OCI-LY7 (cell line): ENCODE data around the gene ZNF43. TPM values are rescaled to one million over a fixed set of nuclear protein-coding genes. Genes with fewer than 3 reads are reported as not detected.
"Not testable (repeated sequence)": the region's sequence is repeated elsewhere in the genome, so short reads cannot be mapped to it uniquely, and the experiment has no call there.

Source experiments
- BruUV-seq: library from RNA; stranded (reverse); fragments of 400-500 nt; replicated peaks from 2 replicates; lab custom pipeline; 2021; lab: Mats Ljungman, UMichigan
- CTCF ChIA-PET: fragments of 300-600 bp; sonication (Branson Sonifier 250); formaldehyde crosslinking; loops from one replicate; lab custom pipeline; 2022; ENCODE audit warnings: antibody characterized with exemption; ENCODE audit not compliant: unreplicated experiment; lab: Charles Lee
- POLR2A ChIA-PET: fragments of 300-600 bp; sonication (Branson Sonifier 250); formaldehyde crosslinking; loops from one replicate; lab custom pipeline; 2022; ENCODE audit warnings: antibody characterized with exemption; lab: Charles Lee
- DNase-seq: peaks from one replicate; pipeline ENCODE4 v3.0.0-alpha.2; 2015; ENCODE audit warnings: low spot score
- H2AFZ ChIP-seq: fragments of 200-600 bp; sonication (generic), shearing (Covaris generic); 2 replicates; pipeline ENCODE4 v1.6.1; 2014; ENCODE audit warnings: mild to moderate bottlenecking, antibody characterized with exemption, low read length, moderate library complexity
- H3K27ac ChIP-seq: fragments of 200-600 bp; sonication (generic); 2 replicates; pipeline ENCODE4 v1.5.1; 2014; ENCODE audit warnings: mixed run types, low read depth, mild to moderate bottlenecking, moderate library complexity, low read length, inconsistent platforms; ENCODE audit not compliant: poor library complexity, severe bottlenecking
- H3K36me3 ChIP-seq: fragments of 200-600 bp; sonication (generic); 2 replicates; pipeline ENCODE4 v1.6.1; 2014; ENCODE audit warnings: mild to moderate bottlenecking, antibody characterized with exemption, low read length, moderate library complexity, mixed read lengths; ENCODE audit not compliant: insufficient read depth
- H3K4me1 ChIP-seq: fragments of 200-600 bp; sonication (generic); 2 replicates; pipeline ENCODE4 v1.5.1; 2014; ENCODE audit warnings: mild to moderate bottlenecking, low read length; ENCODE audit not compliant: insufficient read depth, poor library complexity, severe bottlenecking
- H3K4me2 ChIP-seq: fragments of 200-600 bp; sonication (generic); 2 replicates; pipeline ENCODE4 v1.6.1; 2014; ENCODE audit warnings: mild to moderate bottlenecking, low read length
- H3K4me3 ChIP-seq: fragments of 200-600 bp; sonication (generic); 2 replicates; pipeline ENCODE4 v1.5.1; 2014; ENCODE audit warnings: mild to moderate bottlenecking, low read depth, low read length; ENCODE audit not compliant: poor library complexity, severe bottlenecking
- H3K79me2 ChIP-seq: fragments of 200-600 bp; sonication (generic); 2 replicates; pipeline ENCODE4 v1.6.1; 2016; ENCODE audit warnings: low read depth, mild to moderate bottlenecking, low read length, moderate library complexity, mixed read lengths; ENCODE audit not compliant: insufficient read depth
- H3K9me2 ChIP-seq: fragments of 200-600 bp; sonication (generic); 2 replicates; pipeline ENCODE4 v1.6.1; 2016; ENCODE audit warnings: mild to moderate bottlenecking, low read length, mixed read lengths; ENCODE audit not compliant: insufficient read depth
- H3K9me3 ChIP-seq: fragments of 200-600 bp; sonication (generic); 2 replicates; pipeline ENCODE4 v1.6.1; 2014; ENCODE audit warnings: mild to moderate bottlenecking, mixed run types, low read length, mixed read lengths
- H4K20me1 ChIP-seq: fragments of 200-600 bp; sonication (generic); 2 replicates; pipeline ENCODE4 v1.6.1; 2014; ENCODE audit warnings: mild to moderate bottlenecking, antibody characterized with exemption, low read length, moderate library complexity, mixed read lengths; ENCODE audit not compliant: insufficient read depth
- CTCF ChIP-seq: fragments of 200-600 bp; sonication (generic); conservative IDR thresholded peaks from 2 replicates; pipeline ENCODE4 v1.5.1; 2014; ENCODE audit warnings: mild to moderate bottlenecking, antibody characterized with exemption, low read length, moderate library complexity, mixed read lengths
- EZH2phosphoT487 ChIP-seq: fragments of 200-600 bp; sonication (generic); IDR thresholded peaks from 2 replicates; pipeline ENCODE4 v1.6.1; 2018; ENCODE audit warnings: low read depth, borderline replicate concordance, mild to moderate bottlenecking, mixed run types, antibody characterized with exemption, low read length, moderate library complexity, mixed read lengths
- intact Hi-C: fragments of 100-400 bp; cut with micrococcal nuclease; formaldehyde crosslinking; loops from one replicate; pipeline ENCODE4 v1.10.0; 2022; ENCODE audit not compliant: unreplicated experiment
- total RNA-seq, 2 experiments: library from RNA; depleted of rRNA in 1 of 2; stranded (reverse); fragments of >200 nt in 1 of 2; shearing (Covaris generic) in 1 of 2; gene quantifications; 2 replicates each; pipeline ENCODE4 v1.2.3, GENCODE V29; 2014 to 2022

ZNF43 gene
- total RNA-seq, 2 experiments from 2014 or later = 39.7 to 55.6 TPM

GRCh38 chr19:21877976-21878375, 42.0 kb upstream of the ZNF43 start:
- Histone ChIP-seq H3K27ac (no peak overlapping the region), H3K9me3 (no peaks in the 10 kb centered on the region), H3K4me1 (no peaks in the 10 kb centered on the region), H3K4me2 (no peak overlapping the region), H4K20me1 (no peaks in the 10 kb centered on the region), H3K4me3 (no peak overlapping the region), H3K79me2 (no peaks in the 10 kb centered on the region), H3K36me3 (no peaks in the 10 kb centered on the region), H3K9me2 (no peaks in the 10 kb centered on the region), H2AFZ (no peak overlapping the region)
- BruUV-seq = no TSS peak
- no peak for DNase-seq
- ChIA-PET CTCF (no interaction called here), POLR2A (interaction anchor here (1.0 kb wide), 1 partner anchor 22 kb away, joined by 3 read pairs; no protein-coding TSS in a partner anchor)
- intact Hi-C loops = no loop called here
- TF ChIP-seq CTCF (no peak), EZH2phosphoT487 (no peak)

DNA sequence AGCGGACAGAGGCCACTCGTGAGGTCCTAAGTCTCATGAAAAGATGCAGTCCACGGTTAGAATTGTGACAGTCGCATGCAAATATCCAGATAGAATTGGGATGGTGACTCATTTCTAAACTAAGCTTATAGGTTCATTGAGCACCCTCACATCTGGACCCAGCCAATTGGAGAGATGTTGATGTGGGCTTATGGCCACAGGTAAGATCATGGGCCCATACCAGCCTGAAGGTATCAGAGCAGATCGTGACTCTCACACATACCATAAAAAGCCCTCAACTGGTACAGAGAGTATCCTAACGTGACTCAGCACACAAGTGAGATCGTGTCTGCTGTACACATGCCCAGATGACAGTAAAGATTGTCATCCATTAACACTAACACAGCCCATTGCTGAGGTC, 40.6 kb upstream of the ZNF43 start:
- BruUV-seq, POLR2A ChIA-PET, H3K27ac ChIP-seq, H3K9me3 ChIP-seq, DNase-seq, CTCF ChIA-PET, H3K79me2 ChIP-seq, H3K4me3 ChIP-seq, intact Hi-C loops, H3K4me1 ChIP-seq, H3K4me2 ChIP-seq, H3K9me2 ChIP-seq, H3K36me3 ChIP-seq, H4K20me1 ChIP-seq, H2AFZ ChIP-seq: not testable (repeated sequence)

DNA sequence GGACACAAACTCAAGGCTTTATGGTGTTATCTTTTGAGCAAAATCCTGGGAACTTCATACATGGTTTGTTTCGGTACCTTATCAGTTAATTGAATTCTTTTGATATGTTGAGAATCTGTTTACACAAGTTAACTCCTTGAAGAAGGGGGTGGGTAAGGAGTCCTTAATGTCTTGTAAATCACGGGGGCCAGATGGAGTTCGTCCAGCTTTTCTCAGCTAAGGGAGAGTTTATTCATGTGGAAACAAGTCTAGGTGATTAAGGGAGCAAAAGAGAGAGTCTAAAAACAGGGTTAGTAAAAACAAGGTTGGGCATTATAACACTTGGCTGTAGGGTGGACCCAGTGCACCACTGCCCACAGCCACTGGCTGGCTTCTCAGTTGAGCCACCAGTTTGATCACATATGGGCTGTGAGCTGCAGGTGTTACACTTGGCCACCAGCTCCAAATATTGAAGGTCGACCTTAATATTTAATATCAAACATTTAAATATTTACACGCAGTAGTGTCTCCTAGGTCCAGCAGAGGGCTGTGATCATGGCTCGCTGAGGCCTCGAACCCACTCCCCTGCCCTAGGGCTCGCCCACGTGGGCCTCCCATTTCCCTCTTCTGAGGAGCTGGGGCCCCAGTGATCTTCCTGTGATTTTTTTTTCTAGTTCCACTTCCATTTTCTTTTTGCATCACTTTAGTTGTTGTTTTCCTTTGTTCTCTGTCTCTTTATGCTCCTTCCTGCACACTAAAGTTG, 21.0 kb upstream of the ZNF43 start:
- Histone ChIP-seq H3K79me2 (0 out of 2 replicates have a peak, but pooled peaks cover 3% of the 10 kb centered on the region), H3K4me3 (no peak overlapping the region), H3K4me2 (no peak overlapping the region), H3K4me1 (peaks cover 6% of the 10 kb centered on the region), H4K20me1 (no peaks in the 10 kb centered on the region), H2AFZ (no peak overlapping the region), H3K27ac (no peak overlapping the region), H3K9me2 (no peaks in the 10 kb centered on the region), H3K36me3 (no peaks in the 10 kb centered on the region), H3K9me3 (peaks cover 8% of the 10 kb centered on the region; the same call in 1 of the 2 replicates)
- DNase-seq = no peak
- BruUV-seq = no TSS peak
- intact Hi-C loops = no loop called here
- POLR2A ChIA-PET = no interaction called here
- CTCF ChIA-PET = no interaction called here
- TF ChIP-seq CTCF (no peak), EZH2phosphoT487 (no peak)
